Measurements from ENCODE around the gene IL19. TPM values are rescaled to one million over a fixed set of nuclear protein-coding genes. Genes with fewer than 3 reads are reported as not detected.

Gene IL19
- total and polyA plus RNA-seq, 2 of the 13 experiments (the other 11 are each of a cell fraction or from before 2014, with no cell fraction given): not detected

GRCh38 chr1:206796981-206797402 lies 26.4 kb downstream of the IL19 start:
- no peak for DNase-seq (ENCODE audit: low spot score)
- 21% methylated on average over 5 of the region's 8 CpGs for WGBS (ENCODE audit: low lambda C conversion rate)
- no peaks in the 10 kb centered on the region for H4K20me1 ChIP-seq (ENCODE audit: insufficient read depth, low read length)
- H3K9me3 ChIP-seq (ENCODE audit: low read length): no peaks in the 10 kb centered on the region
- FAIRE-seq: no peak
- POLR2A ChIA-PET: no interaction called here
- H2AFZ ChIP-seq (ENCODE audit: low read length): no peak overlapping the region
- CTCF ChIA-PET (ENCODE audit: low intra/inter-chr PET ratio, low total read pairs): no interaction called here
- H3K27ac ChIP-seq (ENCODE audit: extremely low read length, insufficient read depth, low read length): no peak overlapping the region
- H3K79me2 ChIP-seq (ENCODE audit: insufficient read depth, low read length): no peaks in the 10 kb centered on the region
- H3K4me2 ChIP-seq (ENCODE audit: low read depth, low read length): no peak overlapping the region
- intact Hi-C loops (cut with micrococcal nuclease; ENCODE audit: unreplicated experiment) (no loop called here), in situ Hi-C loops (cut with HindIII; ENCODE audit: extremely low pct_ligation_motif_present, low pct_unique_long_range_greater_than_20kb) (no loop called here)
- TF ChIP-seq RARG (CRISPR knock-in tag; IDR thresholded peaks at IDR 0.05; ENCODE audit: low read depth): no peak
- TF ChIP-seq KDM1A (CRISPR knock-in tag; IDR thresholded peaks at IDR 0.05): no peak
- TF ChIP-seq GPN1 (CRISPR knock-in tag; IDR thresholded peaks at IDR 0.05; ENCODE audit: borderline replicate concordance): no peak
- TF ChIP-seq GATAD2A (CRISPR knock-in tag; IDR thresholded peaks at IDR 0.05): no peak
- no peak for TF ChIP-seq MYNN (CRISPR knock-in tag; IDR thresholded peaks at IDR 0.05; ENCODE audit: low read depth)
- TF ChIP-seq SETDB1 (CRISPR knock-in tag; IDR thresholded peaks at IDR 0.05; ENCODE audit: borderline replicate concordance): no peak
- TF ChIP-seq DMTF1 (CRISPR knock-in tag; IDR thresholded peaks at IDR 0.05): no peak
- no peaks in the 10 kb centered on the region; a peak in 1 of 5 replicates for H3K27me3 ChIP-seq (ENCODE audit: control insufficient read depth in 1 of 2, insufficient read depth in 2 of 2, low read length in 2 of 2)
- no peak for ATAC-seq
- H3K4me3 ChIP-seq (replicated peaks in 1 of 3; ENCODE audit: insufficient read depth in 1 of 3, low read depth in 2 of 3, low read length in 3 of 3): no peak overlapping the region
- H3K9ac ChIP-seq (ENCODE audit: insufficient read depth, low read depth, low read length): no peak overlapping the region
- no peaks in the 10 kb centered on the region for H3K36me3 ChIP-seq (replicated peaks in 1 of 2; ENCODE audit: control insufficient read depth in 1 of 2, insufficient read depth in 2 of 2, low read length in 2 of 2)
- no peaks in the 10 kb centered on the region for H3K4me1 ChIP-seq (ENCODE audit: insufficient read depth, low read length)
- no TSS peak for BruUV-seq (replicated peaks)
